Ascending aorta (tissue), 2 donors: ENCODE results near the gene GDPD5. TPM values are rescaled to one million over a fixed set of nuclear protein-coding genes. Genes with fewer than 3 reads are reported as not detected.

Experiments
- DNase-seq, 2 donors: peaks; one replicate each; pipeline ENCODE4 v3.0.0-alpha.2; 2019; ENCODE audit warnings: low spot score in 2 of 2
- H3K27ac ChIP-seq, 2 donors: fragments of 200-600 bp; sonication (generic); one replicate each; pipeline ENCODE4 v1.5.1; 2016 to 2017; ENCODE audit warnings: mild to moderate bottlenecking in 1 of 2
- H3K27me3 ChIP-seq: fragments of 200-600 bp; sonication (generic); one replicate; pipeline ENCODE4 v1.5.1; 2017
- H3K36me3 ChIP-seq, 2 donors: fragments of 200-600 bp; sonication (generic); one replicate each; pipeline ENCODE4 v1.5.1; 2016
- H3K4me1 ChIP-seq, 2 donors: fragments of 200-600 bp; sonication (generic); one replicate each; pipeline ENCODE4 v1.5.1; 2016 to 2017; ENCODE audit warnings: mild to moderate bottlenecking in 1 of 2
- H3K4me3 ChIP-seq, 2 donors: fragments of 200-600 bp; sonication (generic); one replicate each; pipeline ENCODE4 v1.5.1; 2016 to 2017; ENCODE audit warnings: mild to moderate bottlenecking in 1 of 2
- H3K9me3 ChIP-seq, 2 donors: fragments of 200-600 bp; sonication (generic); one replicate each; pipeline ENCODE4 v1.5.1; 2016
- intact Hi-C: fragments of 100-400 bp; cut with DNase I; formaldehyde crosslinking; loops from one replicate; pipeline ENCODE4 v1.15.1; 2023
- total RNA-seq: library from RNA; depleted of rRNA; stranded (reverse); fragments of >200 nt; gene quantifications from one replicate; pipeline ENCODE4 v1.1.0, GENCODE V29; 2016
- TF ChIP-seq, protein P1 (sequence below), 3 experiments: fragments of 200-600 bp in 2 of 3; fragments of 450-650 bp in 1 of 3; sonication (generic) in 2 of 3; IDR thresholded peaks; one replicate each; pipeline ENCODE4 v1.5.1; 2016 to 2019; ENCODE audit warnings: antibody characterized with exemption in 3 of 3, mild to moderate bottlenecking in 1 of 3, moderate library complexity in 1 of 3

Gene GDPD5
- total RNA-seq, 1 donor from 2014 or later, result 64.6 TPM

DNA sequence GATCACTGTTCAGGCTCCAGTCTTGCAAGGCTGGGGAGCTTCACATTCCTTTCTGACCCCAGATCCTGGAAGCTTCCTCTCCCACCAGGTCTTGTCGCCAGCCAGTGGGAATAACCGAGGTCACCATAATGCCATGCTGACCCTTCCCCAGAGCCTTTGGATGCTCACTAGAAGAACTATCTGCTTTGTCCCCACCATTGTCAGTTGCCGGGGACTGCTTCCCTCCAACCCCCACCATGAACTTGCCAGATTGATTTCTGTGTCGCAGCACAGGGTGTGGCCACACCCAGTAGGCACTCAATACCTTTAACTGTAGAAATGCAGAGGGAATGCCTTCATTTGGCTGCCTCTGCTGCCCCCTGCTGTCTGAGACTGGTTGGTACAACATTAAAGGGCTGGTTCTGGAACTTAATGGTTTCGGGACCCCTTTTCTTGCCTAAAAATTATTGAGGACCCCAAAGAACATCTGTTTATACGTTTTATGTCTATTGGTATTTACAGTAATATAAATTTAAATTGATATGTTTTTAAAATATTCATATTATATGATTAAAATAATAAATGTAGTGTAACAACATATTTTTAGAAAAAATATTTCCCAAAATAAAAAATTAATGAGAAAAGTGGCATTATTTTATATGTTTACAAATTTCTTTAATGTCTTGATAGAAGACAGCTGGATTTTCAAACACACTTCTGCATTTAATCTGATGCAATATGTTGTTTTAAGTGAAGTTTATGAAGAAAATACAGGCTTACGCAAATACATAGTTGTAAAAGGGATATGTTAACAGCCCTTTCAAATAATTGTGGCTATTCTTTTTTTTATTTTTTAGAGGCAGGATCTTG is 6.7 kb upstream of the GDPD5 start:
- Histone ChIP-seq H3K27ac (no peak overlapping the region), H3K27me3 (no peaks in the 10 kb centered on the region), H3K36me3 (no peaks in the 10 kb centered on the region), H3K4me3 (no peak overlapping the region), H3K4me1 (no peaks in the 10 kb centered on the region), H3K9me3 (no peaks in the 10 kb centered on the region)
- TF ChIP-seq, protein P1, sequence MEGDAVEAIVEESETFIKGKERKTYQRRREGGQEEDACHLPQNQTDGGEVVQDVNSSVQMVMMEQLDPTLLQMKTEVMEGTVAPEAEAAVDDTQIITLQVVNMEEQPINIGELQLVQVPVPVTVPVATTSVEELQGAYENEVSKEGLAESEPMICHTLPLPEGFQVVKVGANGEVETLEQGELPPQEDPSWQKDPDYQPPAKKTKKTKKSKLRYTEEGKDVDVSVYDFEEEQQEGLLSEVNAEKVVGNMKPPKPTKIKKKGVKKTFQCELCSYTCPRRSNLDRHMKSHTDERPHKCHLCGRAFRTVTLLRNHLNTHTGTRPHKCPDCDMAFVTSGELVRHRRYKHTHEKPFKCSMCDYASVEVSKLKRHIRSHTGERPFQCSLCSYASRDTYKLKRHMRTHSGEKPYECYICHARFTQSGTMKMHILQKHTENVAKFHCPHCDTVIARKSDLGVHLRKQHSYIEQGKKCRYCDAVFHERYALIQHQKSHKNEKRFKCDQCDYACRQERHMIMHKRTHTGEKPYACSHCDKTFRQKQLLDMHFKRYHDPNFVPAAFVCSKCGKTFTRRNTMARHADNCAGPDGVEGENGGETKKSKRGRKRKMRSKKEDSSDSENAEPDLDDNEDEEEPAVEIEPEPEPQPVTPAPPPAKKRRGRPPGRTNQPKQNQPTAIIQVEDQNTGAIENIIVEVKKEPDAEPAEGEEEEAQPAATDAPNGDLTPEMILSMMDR (IDR thresholded peaks at IDR 0.05), result peak; percentile 76 to 91 (median 90)
- intact Hi-C loops, result loop anchor here (1.0 kb wide), 2 partner anchors 87 to 144 kb away; no protein-coding TSS in a partner anchor
- peak in 1 of 2 donors; percentile 85 for DNase-seq

DNA sequence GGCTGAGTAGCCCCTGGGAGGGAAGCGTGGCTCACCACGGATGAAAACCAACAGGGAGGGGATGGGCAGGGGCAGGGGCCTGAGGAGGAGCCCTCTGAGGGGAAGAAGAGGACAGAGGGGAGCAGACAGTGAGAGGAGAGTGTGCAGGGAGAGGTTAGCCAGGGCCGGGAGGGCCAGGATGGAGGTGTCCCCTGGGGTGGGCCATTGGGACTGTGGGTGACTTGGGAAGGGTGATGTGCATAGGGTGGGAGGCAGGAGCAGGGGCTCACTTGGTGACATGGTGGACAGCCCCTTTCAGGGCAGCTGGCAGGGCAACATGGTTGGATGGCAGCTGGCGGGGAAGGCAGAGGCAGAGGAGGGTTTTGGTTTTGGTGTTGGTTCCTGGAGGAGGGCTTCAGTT is 5.6 kb upstream of the GDPD5 start:
- intact Hi-C loops, result no loop called here
- no peaks in the 10 kb centered on the region for H3K9me3 ChIP-seq
- TF ChIP-seq, protein P1 (IDR thresholded peaks at IDR 0.05), result no peak
- H3K27ac ChIP-seq, result no peak overlapping the region
- H3K36me3 ChIP-seq, result no peaks in the 10 kb centered on the region
- DNase-seq, result no peak
- H3K4me1 ChIP-seq, result peaks cover 0 to 2% of the 10 kb centered on the region in 2 donors
- no peak overlapping the region for H3K4me3 ChIP-seq
- H3K27me3 ChIP-seq, result no peaks in the 10 kb centered on the region

DNA sequence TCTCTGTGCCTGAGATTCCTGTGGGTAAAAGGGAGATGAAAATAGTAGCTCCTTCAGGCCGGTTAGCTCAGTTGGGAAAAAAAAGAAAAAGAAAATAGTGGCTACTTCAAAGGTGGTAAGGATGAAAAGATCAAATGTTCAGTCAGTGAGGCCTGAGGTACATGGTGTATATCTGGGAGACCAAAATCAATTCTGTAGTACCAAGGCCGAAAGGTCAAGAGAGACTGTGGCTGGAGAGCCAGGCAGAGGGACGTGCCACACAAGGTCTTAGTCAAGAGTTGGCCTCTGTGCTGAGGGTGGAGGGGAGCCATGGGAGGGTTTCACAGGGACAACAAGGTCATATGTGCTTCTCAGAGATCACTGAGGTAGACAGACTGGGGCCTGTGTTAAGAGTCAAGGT is 4.8 kb upstream of the GDPD5 start:
- Histone ChIP-seq H3K27me3 (no peaks in the 10 kb centered on the region), H3K36me3 (no peaks in the 10 kb centered on the region), H3K9me3 (no peaks in the 10 kb centered on the region), H3K4me3 (no peak overlapping the region), H3K4me1 (peaks cover 0 to 4% of the 10 kb centered on the region in 2 donors), H3K27ac (no peak overlapping the region)
- TF ChIP-seq, protein P1 (IDR thresholded peaks at IDR 0.05), result no peak
- DNase-seq, result no peak
- intact Hi-C loops, result no loop called here

DNA sequence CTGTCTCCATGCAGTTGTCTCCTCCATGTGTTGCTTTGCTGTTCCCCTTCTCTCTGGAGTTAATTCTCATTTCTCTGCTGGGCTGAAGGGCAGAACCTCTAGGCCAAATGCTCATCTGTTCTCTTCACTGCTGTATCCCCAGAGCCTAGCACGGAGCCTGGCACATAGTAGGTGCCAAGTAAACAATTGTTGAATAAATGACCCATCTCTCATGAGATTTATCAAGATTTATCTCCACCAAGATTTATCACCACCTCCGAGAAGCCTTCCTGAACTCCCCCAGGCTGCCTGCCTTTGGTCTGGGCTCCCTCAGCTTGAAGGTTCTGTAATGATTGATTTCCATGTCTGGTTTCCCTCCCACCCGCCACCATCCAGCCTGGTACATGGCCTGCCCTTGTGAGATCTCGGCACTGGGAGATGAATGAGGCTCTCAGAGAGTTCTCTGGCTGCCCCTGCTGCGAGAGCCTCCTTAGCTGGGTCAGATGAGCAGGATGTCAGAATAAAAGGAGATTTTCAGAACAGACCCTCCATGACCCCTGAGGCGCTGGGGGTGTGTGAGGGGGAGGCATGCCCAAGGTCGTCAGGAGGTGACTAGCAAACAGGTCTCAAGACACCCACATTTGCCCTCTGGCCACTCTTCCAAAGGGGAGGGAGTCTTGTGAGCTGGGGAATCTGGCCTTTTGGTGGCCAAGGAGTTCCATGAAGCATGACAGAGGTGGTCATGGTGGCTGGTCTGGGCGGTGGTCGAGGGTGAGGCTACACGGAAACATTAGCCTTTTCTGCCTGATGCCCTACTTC is 2.4 kb upstream of the GDPD5 start:
- H3K27me3 ChIP-seq, result no peaks in the 10 kb centered on the region
- H3K4me3 ChIP-seq, result no peak overlapping the region
- DNase-seq, result no peak
- H3K9me3 ChIP-seq, result no peaks in the 10 kb centered on the region
- H3K36me3 ChIP-seq, result no peaks in the 10 kb centered on the region
- H3K4me1 ChIP-seq, result peaks cover 5 to 16% of the 10 kb centered on the region in 2 donors
- no peak overlapping the region for H3K27ac ChIP-seq
- TF ChIP-seq, protein P1 (IDR thresholded peaks at IDR 0.05), result no peak
- intact Hi-C loops, result loop anchor here (10.0 kb wide), 1 partner anchor 243 kb away; no protein-coding TSS in a partner anchor

DNA sequence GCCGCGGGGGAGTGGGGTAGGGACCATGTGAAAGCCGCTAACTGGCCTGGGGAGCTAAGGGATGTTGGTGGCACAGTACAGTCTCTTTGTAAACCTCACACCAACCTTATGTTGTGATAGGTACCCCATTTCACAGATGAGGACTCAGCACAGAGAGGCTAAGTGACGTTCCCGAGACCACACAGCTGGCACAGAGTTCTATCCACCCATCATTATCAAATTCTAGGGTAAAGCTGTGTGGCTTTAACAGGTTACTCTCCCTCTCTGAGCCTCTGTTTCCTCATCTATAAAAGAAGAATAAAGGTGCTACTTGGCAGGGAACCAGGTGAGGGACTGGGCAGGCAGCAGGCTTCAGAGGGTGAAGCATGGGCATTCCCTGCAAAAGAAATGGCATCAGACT is 1.4 kb upstream of the GDPD5 start:
- H3K4me1 ChIP-seq, result peaks cover 5 to 16% of the 10 kb centered on the region in 2 donors
- TF ChIP-seq, protein P1 (IDR thresholded peaks at IDR 0.05), result no peak
- no peak for DNase-seq
- no peaks in the 10 kb centered on the region for H3K27me3 ChIP-seq
- no peaks in the 10 kb centered on the region for H3K36me3 ChIP-seq
- no peaks in the 10 kb centered on the region for H3K9me3 ChIP-seq
- H3K27ac ChIP-seq, result no peak overlapping the region
- intact Hi-C loops, result loop anchor here (10.0 kb wide), 1 partner anchor 242 kb away; no protein-coding TSS in a partner anchor
- no peak overlapping the region for H3K4me3 ChIP-seq
